GM19025 (cell line): ENCODE measurements around the gene HLA-B.

Experiments
- ATAC-seq: cut with Tn5 transposase; IDR thresholded peaks from one replicate; pipeline ENCODE4 v1.9.1; 2021; ENCODE audit warnings: mild to moderate bottlenecking, low read depth, moderate library complexity; ENCODE audit not compliant: unreplicated experiment

HLA-B gene

GRCh38 chr6:31309641-31310040 lies 47.3 kb downstream of the HLA-B start:
- ATAC-seq = no peak

GRCh38 chr6:31308845-31309175 lies 48.2 kb downstream of the HLA-B start:
- ATAC-seq = no peak

GRCh38 chr6:31308050-31308844 lies 48.7 kb downstream of the HLA-B start:
- no peak for ATAC-seq

- ATAC-seq = no peak
These were observed 49.3 kb downstream of the HLA-B start for GRCh38 chr6:31307669-31308049.

- no peak for ATAC-seq
These were observed 51.2 kb downstream of the HLA-B start for GRCh38 chr6:31305703-31306219.

- no peak for ATAC-seq
These were observed 52.3 kb downstream of the HLA-B start for GRCh38 chr6:31304683-31305082.
